Panc1 (cell line): ENCODE results near the gene IQUB. TPM values are rescaled to one million over a fixed set of nuclear protein-coding genes. Genes with fewer than 3 reads are reported as not detected.

Source experiments
- ATAC-seq: fragments of 200-7000 bp; cut with Tn5 transposase; 2 replicates; pipeline ENCODE4 v1.9.1; 2020; ENCODE audit warnings: mild to moderate bottlenecking, moderate library complexity
- BruUV-seq: library from RNA; stranded (reverse); fragments of 400-500 nt; replicated peaks from 2 replicates; lab custom pipeline; 2021; lab: Mats Ljungman, UMichigan
- CTCF ChIA-PET: fragments of 300-600 bp; sonication (Branson Sonifier 250); formaldehyde crosslinking; loops from one replicate; lab custom pipeline; 2022; ENCODE audit warnings: antibody characterized with exemption; lab: Charles Lee
- POLR2A ChIA-PET: fragments of 300-600 bp; sonication (Branson Sonifier 250); formaldehyde crosslinking; loops from one replicate; lab custom pipeline; 2022; ENCODE audit warnings: antibody characterized with exemption; lab: Charles Lee
- DNase-seq: peaks from one replicate; pipeline ENCODE4 v3.0.0-alpha.2; 2010; ENCODE audit warnings: low read depth, low spot score
- H3K27ac ChIP-seq: 2 replicates; pipeline ENCODE4 v1.5.1; 2011; ENCODE audit warnings: mild to moderate bottlenecking, low read length, inconsistent platforms
- H3K27me3 ChIP-seq: fragments of 200-500 bp; sonication (Bioruptor generic); 2 replicates; pipeline ENCODE4 v1.6.0; 2014; ENCODE audit warnings: low read length, inconsistent platforms; ENCODE audit not compliant: control insufficient read depth, insufficient read depth
- H3K36me3 ChIP-seq: fragments of 200-500 bp; sonication (Bioruptor generic); 2 replicates; pipeline ENCODE4 v1.5.1; 2014; ENCODE audit warnings: inconsistent platforms, mild to moderate bottlenecking, low read length, moderate library complexity; ENCODE audit not compliant: control insufficient read depth, insufficient read depth
- H3K4me1 ChIP-seq: 2 replicates; pipeline ENCODE4 v1.5.1; 2011; ENCODE audit warnings: inconsistent platforms, mild to moderate bottlenecking, low read length, moderate library complexity; ENCODE audit not compliant: control insufficient read depth, insufficient read depth
- H3K4me3 ChIP-seq, 2 experiments: 2 replicates each; pipeline ENCODE4 v1.5.1; 2011 to 2012; ENCODE audit warnings: low read depth in 2 of 2, low read length in 2 of 2, mild to moderate bottlenecking in 2 of 2, inconsistent platforms in 1 of 2, moderate library complexity in 1 of 2
- H3K9me3 ChIP-seq: fragments of 200-500 bp; sonication (Bioruptor generic); 2 replicates; pipeline ENCODE4 v1.5.1; 2014; ENCODE audit warnings: low read depth, mild to moderate bottlenecking, inconsistent platforms, low read length, moderate library complexity; ENCODE audit not compliant: control insufficient read depth, insufficient read depth
- POLR2AphosphoS5 ChIP-seq: IDR thresholded peaks from 2 replicates; pipeline ENCODE4 v1.6.1; 2012; ENCODE audit warnings: mild to moderate bottlenecking, low read depth, low read length, moderate library complexity
- SIN3A ChIP-seq: IDR thresholded peaks from 2 replicates; pipeline ENCODE4 v1.6.1; 2012; ENCODE audit warnings: low read depth, mild to moderate bottlenecking, low read length, moderate library complexity, borderline replicate concordance; ENCODE audit not compliant: insufficient read depth
- TCF7L2 ChIP-seq: IDR thresholded peaks from 2 replicates; pipeline ENCODE4 v1.6.1; 2011; ENCODE audit warnings: mild to moderate bottlenecking, low read depth, low read length, inconsistent platforms
- in situ Hi-C: cut with HindIII; loops from 2 replicates; pipeline ENCODE4 v1.10.0; 2016; ENCODE audit warnings: low sequenced_read_pairs, low pct_unique_long_range_greater_than_20kb
- intact Hi-C: fragments of 100-400 bp; cut with micrococcal nuclease; formaldehyde crosslinking; loops from one replicate; pipeline ENCODE4 v1.10.0; 2022; ENCODE audit not compliant: unreplicated experiment
- total RNA-seq: library from RNA; stranded (reverse); gene quantifications from one replicate; pipeline ENCODE4 v1.2.1, GENCODE V29; 2021; ENCODE audit not compliant: unreplicated experiment
- TF ChIP-seq, protein P1 (sequence below), 2 experiments: IDR thresholded peaks; 2 replicates each; pipeline ENCODE4 v1.6.1; 2011 to 2012; ENCODE audit warnings: low read depth in 2 of 2, control low read depth in 1 of 2, low read length in 1 of 2, mild to moderate bottlenecking in 1 of 2, moderate library complexity in 1 of 2; ENCODE audit not compliant: insufficient read depth in 1 of 2
- TF ChIP-seq, protein P2 (sequence below): fragments of 450-650 bp; IDR thresholded peaks from 2 replicates; pipeline ENCODE4 v1.5.1; 2017; ENCODE audit warnings: mild to moderate bottlenecking

The IQUB gene
- total RNA-seq, 1 experiment from 2014 or later = 0.59 TPM

DNA sequence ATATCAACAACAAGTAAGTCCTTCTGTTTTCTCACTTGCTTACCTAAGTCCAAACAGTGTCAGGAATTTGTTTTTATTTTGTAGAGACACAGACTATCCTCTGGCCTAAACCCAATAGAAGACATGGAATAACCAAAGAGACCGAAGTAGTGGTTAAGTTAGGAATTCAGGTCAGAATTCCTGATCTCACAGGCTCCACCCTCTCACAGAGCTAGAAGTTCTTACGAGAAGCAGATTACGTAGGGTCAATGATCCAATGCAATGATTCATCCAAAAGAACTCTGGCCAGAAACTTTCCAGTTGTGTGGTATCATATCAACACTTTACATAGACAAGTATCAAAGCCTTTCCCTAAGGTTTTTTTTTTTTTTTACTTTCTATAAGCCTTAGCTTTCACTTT lies 73.8 kb downstream of the IQUB start:
- BruUV-seq = no TSS peak
- Histone ChIP-seq H3K27me3 (no peaks in the 10 kb centered on the region), H3K4me1 (no peaks in the 10 kb centered on the region), H3K27ac (no peak overlapping the region), H3K4me3 (no peak overlapping the region), H3K36me3 (no peaks in the 10 kb centered on the region), H3K9me3 (no peaks in the 10 kb centered on the region)
- intact Hi-C loops (no loop called here), in situ Hi-C loops (no loop called here)
- ATAC-seq = no peak
- DNase-seq = no peak
- ChIA-PET POLR2A (interaction anchor here (0.7 kb wide), 1 partner anchor 522 kb away, joined by 3 read pairs; no protein-coding TSS in a partner anchor), CTCF (no interaction called here)
- TF ChIP-seq, protein P1, sequence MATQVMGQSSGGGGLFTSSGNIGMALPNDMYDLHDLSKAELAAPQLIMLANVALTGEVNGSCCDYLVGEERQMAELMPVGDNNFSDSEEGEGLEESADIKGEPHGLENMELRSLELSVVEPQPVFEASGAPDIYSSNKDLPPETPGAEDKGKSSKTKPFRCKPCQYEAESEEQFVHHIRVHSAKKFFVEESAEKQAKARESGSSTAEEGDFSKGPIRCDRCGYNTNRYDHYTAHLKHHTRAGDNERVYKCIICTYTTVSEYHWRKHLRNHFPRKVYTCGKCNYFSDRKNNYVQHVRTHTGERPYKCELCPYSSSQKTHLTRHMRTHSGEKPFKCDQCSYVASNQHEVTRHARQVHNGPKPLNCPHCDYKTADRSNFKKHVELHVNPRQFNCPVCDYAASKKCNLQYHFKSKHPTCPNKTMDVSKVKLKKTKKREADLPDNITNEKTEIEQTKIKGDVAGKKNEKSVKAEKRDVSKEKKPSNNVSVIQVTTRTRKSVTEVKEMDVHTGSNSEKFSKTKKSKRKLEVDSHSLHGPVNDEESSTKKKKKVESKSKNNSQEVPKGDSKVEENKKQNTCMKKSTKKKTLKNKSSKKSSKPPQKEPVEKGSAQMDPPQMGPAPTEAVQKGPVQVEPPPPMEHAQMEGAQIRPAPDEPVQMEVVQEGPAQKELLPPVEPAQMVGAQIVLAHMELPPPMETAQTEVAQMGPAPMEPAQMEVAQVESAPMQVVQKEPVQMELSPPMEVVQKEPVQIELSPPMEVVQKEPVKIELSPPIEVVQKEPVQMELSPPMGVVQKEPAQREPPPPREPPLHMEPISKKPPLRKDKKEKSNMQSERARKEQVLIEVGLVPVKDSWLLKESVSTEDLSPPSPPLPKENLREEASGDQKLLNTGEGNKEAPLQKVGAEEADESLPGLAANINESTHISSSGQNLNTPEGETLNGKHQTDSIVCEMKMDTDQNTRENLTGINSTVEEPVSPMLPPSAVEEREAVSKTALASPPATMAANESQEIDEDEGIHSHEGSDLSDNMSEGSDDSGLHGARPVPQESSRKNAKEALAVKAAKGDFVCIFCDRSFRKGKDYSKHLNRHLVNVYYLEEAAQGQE (IDR thresholded peaks at IDR 0.05; ENCODE audit: insufficient read depth in 1 of 2, low read depth in 2 of 2, low read length in 1 of 2) = no peak
- TF ChIP-seq TCF7L2 = no peak
- no peak for TF ChIP-seq SIN3A
- no peak for TF ChIP-seq POLR2AphosphoS5
- TF ChIP-seq, protein P2, sequence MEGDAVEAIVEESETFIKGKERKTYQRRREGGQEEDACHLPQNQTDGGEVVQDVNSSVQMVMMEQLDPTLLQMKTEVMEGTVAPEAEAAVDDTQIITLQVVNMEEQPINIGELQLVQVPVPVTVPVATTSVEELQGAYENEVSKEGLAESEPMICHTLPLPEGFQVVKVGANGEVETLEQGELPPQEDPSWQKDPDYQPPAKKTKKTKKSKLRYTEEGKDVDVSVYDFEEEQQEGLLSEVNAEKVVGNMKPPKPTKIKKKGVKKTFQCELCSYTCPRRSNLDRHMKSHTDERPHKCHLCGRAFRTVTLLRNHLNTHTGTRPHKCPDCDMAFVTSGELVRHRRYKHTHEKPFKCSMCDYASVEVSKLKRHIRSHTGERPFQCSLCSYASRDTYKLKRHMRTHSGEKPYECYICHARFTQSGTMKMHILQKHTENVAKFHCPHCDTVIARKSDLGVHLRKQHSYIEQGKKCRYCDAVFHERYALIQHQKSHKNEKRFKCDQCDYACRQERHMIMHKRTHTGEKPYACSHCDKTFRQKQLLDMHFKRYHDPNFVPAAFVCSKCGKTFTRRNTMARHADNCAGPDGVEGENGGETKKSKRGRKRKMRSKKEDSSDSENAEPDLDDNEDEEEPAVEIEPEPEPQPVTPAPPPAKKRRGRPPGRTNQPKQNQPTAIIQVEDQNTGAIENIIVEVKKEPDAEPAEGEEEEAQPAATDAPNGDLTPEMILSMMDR = no peak

DNA sequence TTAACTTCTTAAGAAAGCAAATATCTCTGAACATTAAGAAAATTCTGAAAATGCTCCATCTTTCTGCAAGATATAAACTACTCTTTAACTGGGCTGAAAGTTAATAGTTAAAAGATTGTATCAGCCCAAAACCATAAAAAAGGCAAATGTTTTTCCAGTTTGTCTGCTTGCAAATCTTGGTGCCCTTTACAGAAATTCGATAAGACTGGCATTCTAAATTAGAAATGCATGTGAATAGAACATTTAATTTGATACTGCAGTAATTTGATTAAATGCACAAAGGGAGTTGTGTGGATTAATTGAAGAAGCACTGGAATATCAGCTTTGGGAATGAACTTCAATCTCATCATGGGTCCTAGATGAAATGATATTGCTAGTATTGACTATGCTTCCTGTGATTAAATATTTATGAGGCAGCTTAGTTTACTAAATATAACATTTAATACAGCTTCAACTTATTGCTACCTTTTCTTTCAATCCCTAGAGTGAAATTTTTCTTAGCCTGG lies 78.4 kb downstream of the IQUB start:
- Histone ChIP-seq H3K36me3 (no peaks in the 10 kb centered on the region), H3K4me1 (no peaks in the 10 kb centered on the region), H3K9me3 (no peaks in the 10 kb centered on the region), H3K27me3 (no peaks in the 10 kb centered on the region), H3K4me3 (no peak overlapping the region), H3K27ac (no peak overlapping the region)
- no TSS peak for BruUV-seq
- intact Hi-C loops (no loop called here), in situ Hi-C loops (no loop called here)
- no peak for DNase-seq
- ChIA-PET CTCF (no interaction called here), POLR2A (no interaction called here)
- TF ChIP-seq TCF7L2 = no peak
- TF ChIP-seq, protein P1 (IDR thresholded peaks at IDR 0.05; ENCODE audit: insufficient read depth in 1 of 2, low read depth in 2 of 2, low read length in 1 of 2) = no peak
- no peak for TF ChIP-seq POLR2AphosphoS5
- TF ChIP-seq SIN3A = no peak
- TF ChIP-seq, protein P2 = no peak
- ATAC-seq = no peak
